ENCODE results near the gene TMCC3. TPM values are rescaled to one million over a fixed set of nuclear protein-coding genes. Genes with fewer than 3 reads are reported as not detected.

TMCC3 gene
- total RNA-seq, 1 donor from 2014 or later = 3.5 TPM

GRCh38 chr12:94670075-94670474, 19.7 kb upstream of the TMCC3 start:
- H2AFZ ChIP-seq (ENCODE audit: low read depth, low read length) = no peak overlapping the region
- Mint-ChIP-seq H3K27ac (ENCODE audit: unreplicated experiment) (no peak overlapping the region), H3K36me3 (ENCODE audit: low read depth, unreplicated experiment) (no peaks in the 10 kb centered on the region), H3K27me3 (ENCODE audit: low read depth, unreplicated experiment) (peaks cover 10% of the 10 kb centered on the region), H3K4me3 (ENCODE audit: unreplicated experiment) (no peak overlapping the region), H3K9me3 (ENCODE audit: unreplicated experiment) (no peaks in the 10 kb centered on the region), H3K4me1 (ENCODE audit: low read depth, unreplicated experiment) (no peaks in the 10 kb centered on the region)
- no peak overlapping the region for H3K4me3 ChIP-seq (ENCODE audit: insufficient read depth, low read depth, low read length)
- H3K9me3 ChIP-seq (ENCODE audit: insufficient read depth, low read depth, low read length) = no peaks in the 10 kb centered on the region
- no peak for DNase-seq (ENCODE audit: low read depth)
- H3K27ac ChIP-seq (ENCODE audit: low read depth, low read length) = no peak overlapping the region
- FAIRE-seq = no peak
- H3K9ac ChIP-seq (ENCODE audit: low read length) = no peak overlapping the region
- no peaks in the 10 kb centered on the region for H3K79me2 ChIP-seq (ENCODE audit: insufficient read depth, low read length)
- TF ChIP-seq CTCF (IDR thresholded peaks at IDR 0.05; ENCODE audit: insufficient read depth, low read depth, low read length) (no peak), EZH2 (IDR thresholded peaks at IDR 0.05; ENCODE audit: insufficient read depth, low read length) (no peak)
- no peaks in the 10 kb centered on the region for H3K4me1 ChIP-seq (ENCODE audit: insufficient read depth, low read length)
- peaks cover 17% of the 10 kb centered on the region for H3K27me3 ChIP-seq (ENCODE audit: insufficient read depth, low read length)
- H3K4me2 ChIP-seq (ENCODE audit: low read length) = no peak overlapping the region
- no peaks in the 10 kb centered on the region for H4K20me1 ChIP-seq (ENCODE audit: insufficient read depth, low read length)
- H3K36me3 ChIP-seq (ENCODE audit: insufficient read depth, low read length) = no peaks in the 10 kb centered on the region

GRCh38 chr12:94667031-94667540, 16.7 kb upstream of the TMCC3 start:
- Histone ChIP-seq H3K9ac (ENCODE audit: low read length) (no peak overlapping the region), H3K79me2 (ENCODE audit: insufficient read depth, low read length) (no peaks in the 10 kb centered on the region), H3K4me1 (ENCODE audit: insufficient read depth, low read length) (no peaks in the 10 kb centered on the region), H2AFZ (ENCODE audit: low read depth, low read length) (no peak overlapping the region), H3K4me2 (ENCODE audit: low read length) (no peak overlapping the region), H3K4me3 (ENCODE audit: insufficient read depth, low read depth, low read length) (no peak overlapping the region), H3K27me3 (ENCODE audit: insufficient read depth, low read length) (peaks cover 14% of the 10 kb centered on the region), H4K20me1 (ENCODE audit: insufficient read depth, low read length) (no peaks in the 10 kb centered on the region), H3K36me3 (ENCODE audit: insufficient read depth, low read length) (no peaks in the 10 kb centered on the region), H3K9me3 (ENCODE audit: insufficient read depth, low read depth, low read length) (no peaks in the 10 kb centered on the region), H3K27ac (ENCODE audit: low read depth, low read length) (no peak overlapping the region)
- Mint-ChIP-seq H3K9me3 (ENCODE audit: unreplicated experiment) (no peaks in the 10 kb centered on the region), H3K4me3 (ENCODE audit: unreplicated experiment) (no peak overlapping the region), H3K36me3 (ENCODE audit: low read depth, unreplicated experiment) (no peaks in the 10 kb centered on the region), H3K27me3 (ENCODE audit: low read depth, unreplicated experiment) (peaks cover 8% of the 10 kb centered on the region), H3K27ac (ENCODE audit: unreplicated experiment) (no peak overlapping the region), H3K4me1 (ENCODE audit: low read depth, unreplicated experiment) (no peaks in the 10 kb centered on the region)
- no peak for TF ChIP-seq EZH2 (IDR thresholded peaks at IDR 0.05; ENCODE audit: insufficient read depth, low read length)
- no peak for TF ChIP-seq CTCF (IDR thresholded peaks at IDR 0.05; ENCODE audit: insufficient read depth, low read depth, low read length)
- DNase-seq (ENCODE audit: low read depth) (no peak), FAIRE-seq (no peak)

GRCh38 chr12:94666158-94666557, 15.8 kb upstream of the TMCC3 start:
- Histone ChIP-seq H3K27me3 (ENCODE audit: insufficient read depth, low read length) (peaks cover 10% of the 10 kb centered on the region), H2AFZ (ENCODE audit: low read depth, low read length) (no peak overlapping the region), H3K9ac (ENCODE audit: low read length) (no peak overlapping the region), H3K27ac (ENCODE audit: low read depth, low read length) (no peak overlapping the region), H4K20me1 (ENCODE audit: insufficient read depth, low read length) (no peaks in the 10 kb centered on the region), H3K36me3 (ENCODE audit: insufficient read depth, low read length) (no peaks in the 10 kb centered on the region), H3K4me1 (ENCODE audit: insufficient read depth, low read length) (no peaks in the 10 kb centered on the region), H3K4me2 (ENCODE audit: low read length) (no peak overlapping the region), H3K4me3 (ENCODE audit: insufficient read depth, low read depth, low read length) (no peak overlapping the region), H3K79me2 (ENCODE audit: insufficient read depth, low read length) (no peaks in the 10 kb centered on the region), H3K9me3 (ENCODE audit: insufficient read depth, low read depth, low read length) (no peaks in the 10 kb centered on the region)
- no peaks in the 10 kb centered on the region for H3K9me3 Mint-ChIP-seq (ENCODE audit: unreplicated experiment)
- DNase-seq (ENCODE audit: low read depth) (no peak), FAIRE-seq (no peak)
- no peaks in the 10 kb centered on the region for H3K4me1 Mint-ChIP-seq (ENCODE audit: low read depth, unreplicated experiment)
- no peak overlapping the region for H3K27ac Mint-ChIP-seq (ENCODE audit: unreplicated experiment)
- peaks cover 8% of the 10 kb centered on the region for H3K27me3 Mint-ChIP-seq (ENCODE audit: low read depth, unreplicated experiment)
- TF ChIP-seq CTCF (IDR thresholded peaks at IDR 0.05; ENCODE audit: insufficient read depth, low read depth, low read length) (no peak), EZH2 (IDR thresholded peaks at IDR 0.05; ENCODE audit: insufficient read depth, low read length) (no peak)
- no peak overlapping the region for H3K4me3 Mint-ChIP-seq (ENCODE audit: unreplicated experiment)
- no peaks in the 10 kb centered on the region for H3K36me3 Mint-ChIP-seq (ENCODE audit: low read depth, unreplicated experiment)

All from astrocyte (in vitro differentiated cells and primary cell).